ENCODE results near the gene IQCH. TPM values are rescaled to one million over a fixed set of nuclear protein-coding genes. Genes with fewer than 3 reads are reported as not detected.

Gene IQCH
- total and polyA plus RNA-seq, 9 of the 15 experiments (the other 6 are each of a cell fraction or from before 2014, with no cell fraction given) = 1.8 to 3.9 (median 2.7) TPM

GRCh38 chr15:67373971-67374370, 119.4 kb downstream of the IQCH start:
- ATAC-seq (no peak), FAIRE-seq (no peak), DNase-seq (ENCODE audit: extremely low read depth in 1 of 4, low spot score in 3 of 4) (no peak)
- no peak overlapping the region for H3K4me3 ChIP-seq
- H3K27me3 ChIP-seq (ENCODE audit: control insufficient read depth in 2 of 2, insufficient read depth in 2 of 2, low read length in 2 of 2) = no peaks in the 10 kb centered on the region
- no peaks in the 10 kb centered on the region for H3K9me1 ChIP-seq (ENCODE audit: control insufficient read depth, insufficient read depth, low read length)
- in situ Hi-C loops (cut with MboI) (no loop called here), intact Hi-C loops (cut with micrococcal nuclease) (no loop called here)
- no TSS peak for BruUV-seq (replicated peaks)
- ChIA-PET CTCF (ENCODE audit: low intra/inter-chr PET ratio) (no interaction called here), POLR2A (interaction anchor here (1.4 kb wide), 1 partner anchor 30 kb away, joined by 4 read pairs; no protein-coding TSS in a partner anchor)
- TF ChIP-seq RBM17 (IDR thresholded peaks at IDR 0.05; ENCODE audit: borderline replicate concordance, low read depth, low read length) (no peak), PTBP1 (IDR thresholded peaks at IDR 0.05; ENCODE audit: low read depth, low read length) (no peak), ZNF197 (CRISPR knock-in tag; IDR thresholded peaks at IDR 0.05; ENCODE audit: low read depth) (no peak), TGIF2 (CRISPR knock-in tag; IDR thresholded peaks at IDR 0.05) (no peak)
- H3K9me3 ChIP-seq (replicated peaks; ENCODE audit: control insufficient read depth, insufficient read depth, low read depth, low read length) = no peaks in the 10 kb centered on the region
- H3K4me2 ChIP-seq (ENCODE audit: insufficient read depth, low read length) = no peak overlapping the region
- H4K20me1 ChIP-seq (replicated peaks; ENCODE audit: control insufficient read depth, insufficient read depth, low read length) = no peaks in the 10 kb centered on the region
- H3K27ac ChIP-seq (ENCODE audit: extremely low read depth, low read depth, low read length) = no peak overlapping the region
- no peak overlapping the region for H3K9ac ChIP-seq (ENCODE audit: insufficient read depth in 1 of 2, low read depth in 2 of 2, low read length in 2 of 2)
- H3K4me1 ChIP-seq (replicated peaks in 1 of 2; ENCODE audit: control insufficient read depth in 2 of 2, insufficient read depth in 2 of 2, low read length in 2 of 2) = peaks cover 2 to 13% of the 10 kb centered on the region in 2 experiments; a peak in 4 of 5 replicates
- H2AFZ ChIP-seq (ENCODE audit: low read depth, low read length) = no peak overlapping the region
- no peaks in the 10 kb centered on the region for H3K36me3 ChIP-seq (ENCODE audit: control insufficient read depth, insufficient read depth, low read length)
- H3K79me2 ChIP-seq (ENCODE audit: control insufficient read depth, insufficient read depth, low read length) = no peaks in the 10 kb centered on the region

- DNase-seq (ENCODE audit: extremely low read depth in 1 of 4, low spot score in 3 of 4) (no peak), ATAC-seq (no peak), FAIRE-seq (no peak)
- H3K9ac ChIP-seq (ENCODE audit: insufficient read depth in 1 of 2, low read depth in 2 of 2, low read length in 2 of 2) = no peak overlapping the region
- H3K36me3 ChIP-seq (ENCODE audit: control insufficient read depth, insufficient read depth, low read length) = no peaks in the 10 kb centered on the region
- no peaks in the 10 kb centered on the region for H3K27me3 ChIP-seq (ENCODE audit: control insufficient read depth in 2 of 2, insufficient read depth in 2 of 2, low read length in 2 of 2)
- H3K4me3 ChIP-seq = no peak overlapping the region
- ChIA-PET CTCF (ENCODE audit: low intra/inter-chr PET ratio) (interaction anchor here (0.6 kb wide), 1 partner anchor 84 kb away, joined by 3 read pairs; no protein-coding TSS in a partner anchor), POLR2A (no interaction called here)
- in situ Hi-C loops (cut with MboI) (no loop called here), intact Hi-C loops (cut with micrococcal nuclease) (no loop called here)
- H4K20me1 ChIP-seq (replicated peaks; ENCODE audit: control insufficient read depth, insufficient read depth, low read length) = no peaks in the 10 kb centered on the region
- H3K4me2 ChIP-seq (ENCODE audit: insufficient read depth, low read length) = no peak overlapping the region
- H3K27ac ChIP-seq (ENCODE audit: extremely low read depth, low read depth, low read length) = no peak overlapping the region
- no peaks in the 10 kb centered on the region for H3K9me3 ChIP-seq (replicated peaks; ENCODE audit: control insufficient read depth, insufficient read depth, low read depth, low read length)
- H3K9me1 ChIP-seq (ENCODE audit: control insufficient read depth, insufficient read depth, low read length) = no peaks in the 10 kb centered on the region
- no peak overlapping the region for H2AFZ ChIP-seq (ENCODE audit: low read depth, low read length)
- H3K79me2 ChIP-seq (ENCODE audit: control insufficient read depth, insufficient read depth, low read length) = no peaks in the 10 kb centered on the region
- no TSS peak for BruUV-seq (replicated peaks)
- no peaks in the 10 kb centered on the region; a peak in 1 of 5 replicates for H3K4me1 ChIP-seq (replicated peaks in 1 of 2; ENCODE audit: control insufficient read depth in 2 of 2, insufficient read depth in 2 of 2, low read length in 2 of 2)
- WGBS (ENCODE audit: insufficient coverage, low coverage, missing lambda C conversion rate) = 37% methylated on average over 3 of the region's 3 CpGs
- no peak for TF ChIP-seq CREBBP (IDR thresholded peaks at IDR 0.05; ENCODE audit: low read depth, low read length)
- TF ChIP-seq YY1 (IDR thresholded peaks at IDR 0.05; ENCODE audit: borderline replicate concordance in 1 of 3, control insufficient read depth in 1 of 3, extremely low read depth in 1 of 3, insufficient read depth in 3 of 3, insufficient read length in 1 of 3, insufficient replicate concordance in 2 of 3, low read depth in 1 of 3, low read length in 2 of 3) = peak in 1 of 3 experiments; percentile 55
- TF ChIP-seq, protein P1, sequence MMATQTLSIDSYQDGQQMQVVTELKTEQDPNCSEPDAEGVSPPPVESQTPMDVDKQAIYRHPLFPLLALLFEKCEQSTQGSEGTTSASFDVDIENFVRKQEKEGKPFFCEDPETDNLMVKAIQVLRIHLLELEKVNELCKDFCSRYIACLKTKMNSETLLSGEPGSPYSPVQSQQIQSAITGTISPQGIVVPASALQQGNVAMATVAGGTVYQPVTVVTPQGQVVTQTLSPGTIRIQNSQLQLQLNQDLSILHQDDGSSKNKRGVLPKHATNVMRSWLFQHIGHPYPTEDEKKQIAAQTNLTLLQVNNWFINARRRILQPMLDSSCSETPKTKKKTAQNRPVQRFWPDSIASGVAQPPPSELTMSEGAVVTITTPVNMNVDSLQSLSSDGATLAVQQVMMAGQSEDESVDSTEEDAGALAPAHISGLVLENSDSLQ (IDR thresholded peaks at IDR 0.05) = no peak
- TF ChIP-seq CTCFL (IDR thresholded peaks at IDR 0.05; ENCODE audit: borderline replicate concordance, insufficient read depth, low read depth, low read length, poor library complexity, severe bottlenecking) = no peak
These were observed 124.9 kb downstream of the IQCH start for GRCh38 chr15:67379530-67379929.

Measured in K562 (cell line).